Esophagus squamous epithelium (tissue), 5 donors: ENCODE results near the gene MSTO1. TPM values are rescaled to one million over a fixed set of nuclear protein-coding genes. Genes with fewer than 3 reads are reported as not detected.

ENCODE experiments used
- DNase-seq: peaks from one replicate; lab custom pipeline; 2025; lab: John Stamatoyannopoulos, UW
- H3K27ac ChIP-seq, 4 donors: fragments of 200-600 bp; sonication (generic); one replicate each; pipeline ENCODE4 v1.5.1; 2016 to 2019; ENCODE audit warnings: mild to moderate bottlenecking in 1 of 4
- H3K27me3 ChIP-seq, 4 donors: fragments of 200-600 bp; sonication (generic); 1 replicate in 3 of 4; 2 replicates in 1 of 4; pipeline versions ENCODE4 v1.5.1 to v1.6.0; 2017 to 2021; ENCODE audit warnings: antibody characterized with exemption in 1 of 4
- H3K36me3 ChIP-seq, 3 donors: fragments of 200-600 bp; sonication (generic); one replicate each; pipeline ENCODE4 v1.5.1; 2016 to 2019
- H3K4me1 ChIP-seq, 3 donors: fragments of 200-600 bp; sonication (generic); one replicate each; pipeline ENCODE4 v1.5.1; 2017 to 2019
- H3K4me3 ChIP-seq, 4 donors: fragments of 200-600 bp; sonication (generic); 1 replicate in 3 of 4; 2 replicates in 1 of 4; pipeline ENCODE4 v1.5.1; 2016 to 2019; ENCODE audit warnings: mild to moderate bottlenecking in 2 of 4, moderate library complexity in 1 of 4
- H3K9me3 ChIP-seq, 3 donors: fragments of 200-600 bp; sonication (generic); one replicate each; pipeline ENCODE4 v1.5.1; 2016 to 2019
- CTCF ChIP-seq, 6 experiments: fragments of 450-650 bp in 4 of 6; fragments of 200-600 bp in 2 of 6; sonication (generic) in 2 of 6; IDR thresholded peaks; one replicate each; pipeline ENCODE4 v1.5.1; 2016 to 2019; ENCODE audit warnings: antibody characterized with exemption in 6 of 6, mild to moderate bottlenecking in 4 of 6, moderate library complexity in 4 of 6
- POLR2A ChIP-seq, 4 donors: fragments of 450-650 bp; IDR thresholded peaks; one replicate each; pipeline ENCODE4 v1.6.1; 2017; ENCODE audit warnings: antibody characterized with exemption in 4 of 4, mild to moderate bottlenecking in 4 of 4, moderate library complexity in 3 of 4
- WGBS, 2 donors: methylation state at CpG; one replicate each; pipeline ENCODE4 v1.1.5; 2018; 5-methylcytosine and 5-hydroxymethylcytosine counted together
- intact Hi-C: fragments of 100-400 bp; cut with DNase I; formaldehyde crosslinking; loops from one replicate; pipeline ENCODE4 v1.15.0; 2022
- total RNA-seq, 4 donors: library from RNA; depleted of rRNA; stranded (reverse); fragments of >200 nt; gene quantifications; one replicate each; pipeline ENCODE4 v1.1.0, GENCODE V29; 2016
- donor health status: DM: yes; HTN: yes; CAD: no.

MSTO1 gene
- total RNA-seq, 4 donors from 2014 or later, result 2.6 to 17.9 (median 13.6) TPM

- 32 to 34% methylated on average over 10 to 11 of the region's 11 CpGs for WGBS, 2 donors
- intact Hi-C loops, result no loop called here
- Histone ChIP-seq H3K27me3 (no peaks in the 10 kb centered on the region), H3K9me3 (peaks cover 0 to 3% (median under 1%) of the 10 kb centered on the region in 3 donors), H3K4me1 (peaks cover 19 to 65% (median 42%) of the 10 kb centered on the region in 3 donors), H3K27ac (peak overlapping the region; percentile 62 to 67 (median 66)), H3K36me3 (no peaks in the 10 kb centered on the region), H3K4me3 (peak overlapping the region in 2 of 4 donors; percentile 22 to 48)
- no peak for DNase-seq
- no peak for TF ChIP-seq POLR2A (IDR thresholded peaks at IDR 0.05)
- TF ChIP-seq CTCF (IDR thresholded peaks at IDR 0.05), result peak in 5 of 6 experiments; percentile 35 to 64 (median 44)
Observed at GRCh38 chr1:155648207-155649147, 38.5 kb downstream of the MSTO1 start.

- H3K36me3 ChIP-seq, result no peaks in the 10 kb centered on the region
- no peak overlapping the region for H3K4me3 ChIP-seq
- no peaks in the 10 kb centered on the region for H3K27me3 ChIP-seq
- H3K4me1 ChIP-seq, result peaks cover 19 to 69% (median 42%) of the 10 kb centered on the region in 3 donors
- intact Hi-C loops, result no loop called here
- no peak for DNase-seq
- peak overlapping the region in 1 of 4 donors; percentile 78 for H3K27ac ChIP-seq
- TF ChIP-seq POLR2A (IDR thresholded peaks at IDR 0.05), result no peak
- no peak for TF ChIP-seq CTCF (IDR thresholded peaks at IDR 0.05)
- no peaks in the 10 kb centered on the region for H3K9me3 ChIP-seq
Observed at GRCh38 chr1:155649676-155650075, 39.7 kb downstream of the MSTO1 start.

- WGBS, 2 donors, result 55 to 72% methylated on average over 7 of the region's 7 CpGs
- peak overlapping the region in 3 of 4 donors; percentile 32 to 78 (median 35) for H3K27ac ChIP-seq
- no peak for TF ChIP-seq POLR2A (IDR thresholded peaks at IDR 0.05)
- no peak for TF ChIP-seq CTCF (IDR thresholded peaks at IDR 0.05)
- H3K9me3 ChIP-seq, result no peaks in the 10 kb centered on the region
- no peaks in the 10 kb centered on the region for H3K36me3 ChIP-seq
- H3K4me3 ChIP-seq, result no peak overlapping the region
- no peaks in the 10 kb centered on the region for H3K27me3 ChIP-seq
- peaks cover 15 to 65% (median 40%) of the 10 kb centered on the region in 3 donors for H3K4me1 ChIP-seq
- DNase-seq, result no peak
- intact Hi-C loops, result no loop called here
Observed at GRCh38 chr1:155650231-155650757, 40.3 kb downstream of the MSTO1 start.

- DNase-seq, result no peak
- Histone ChIP-seq H3K4me1 (peaks cover 12 to 54% (median 27%) of the 10 kb centered on the region in 3 donors), H3K27me3 (no peaks in the 10 kb centered on the region), H3K27ac (peak overlapping the region; percentile 26 to 78 (median 55)), H3K9me3 (no peaks in the 10 kb centered on the region), H3K36me3 (no peaks in the 10 kb centered on the region), H3K4me3 (no peak overlapping the region)
- intact Hi-C loops, result no loop called here
- TF ChIP-seq POLR2A (IDR thresholded peaks at IDR 0.05) (no peak), CTCF (IDR thresholded peaks at IDR 0.05) (peak in 1 of 6 experiments; percentile 1)
- 38 to 50% methylated on average over 3 of the region's 3 CpGs for WGBS, 2 donors
Observed at GRCh38 chr1:155651861-155652661, 42.0 kb downstream of the MSTO1 start.
